HG03439 (cell line): Measurements from ENCODE around the gene GLIS1.

ENCODE experiments used
- ATAC-seq: cut with Tn5 transposase; IDR thresholded peaks from one replicate; pipeline ENCODE4 v1.9.1; 2021; ENCODE audit warnings: mild to moderate bottlenecking, moderate library complexity; ENCODE audit not compliant: unreplicated experiment

GLIS1 gene

GRCh38 chr1:53681351-53681976, 57.5 kb downstream of the GLIS1 start:
- no peak for ATAC-seq

GRCh38 chr1:53680868-53681267, 58.1 kb downstream of the GLIS1 start:
- no peak for ATAC-seq

- ATAC-seq: no peak
Observed at GRCh38 chr1:53678938-53679825, 59.8 kb downstream of the GLIS1 start.

- no peak for ATAC-seq
Observed at GRCh38 chr1:53678507-53678906, 60.5 kb downstream of the GLIS1 start.

GRCh38 chr1:53678046-53678445, 60.9 kb downstream of the GLIS1 start:
- no peak for ATAC-seq

- no peak for ATAC-seq
Observed at GRCh38 chr1:53677486-53677885, 61.5 kb downstream of the GLIS1 start.

GRCh38 chr1:53672785-53673184, 66.2 kb downstream of the GLIS1 start:
- ATAC-seq: no peak

- ATAC-seq: no peak
Observed at GRCh38 chr1:53672243-53672642, 66.7 kb downstream of the GLIS1 start.

- no peak for ATAC-seq
Observed at GRCh38 chr1:53669621-53670191, 69.3 kb downstream of the GLIS1 start.

- ATAC-seq: no peak
Observed at GRCh38 chr1:53666566-53666965, 72.4 kb downstream of the GLIS1 start.

GRCh38 chr1:53665996-53666395, 73.0 kb downstream of the GLIS1 start:
- no peak for ATAC-seq

- no peak for ATAC-seq
Observed at GRCh38 chr1:53663529-53664300, 75.2 kb downstream of the GLIS1 start.

GRCh38 chr1:53662951-53663350, 76.0 kb downstream of the GLIS1 start:
- no peak for ATAC-seq

GRCh38 chr1:53662169-53662568, 76.8 kb downstream of the GLIS1 start:
- ATAC-seq: no peak

- ATAC-seq: no peak
Observed at GRCh38 chr1:53661496-53661895, 77.5 kb downstream of the GLIS1 start.

GRCh38 chr1:53660666-53661065, 78.3 kb downstream of the GLIS1 start:
- no peak for ATAC-seq

- no peak for ATAC-seq
Observed at GRCh38 chr1:53659436-53659835, 79.5 kb downstream of the GLIS1 start.

GRCh38 chr1:53658489-53659230, 80.3 kb downstream of the GLIS1 start:
- ATAC-seq: no peak

GRCh38 chr1:53657891-53658396, 81.0 kb downstream of the GLIS1 start:
- ATAC-seq: no peak

- no peak for ATAC-seq
Observed at GRCh38 chr1:53657531-53657805, 81.5 kb downstream of the GLIS1 start.
